Activated CD4-positive, alpha-beta T cell treated with anti-CD3 and anti-CD28 coated beads, Interleukin-2, amount 10 ng/mL, durations not matched to agents 7 days and 5 days (primary cell): ENCODE data around the gene AGBL1. TPM values are rescaled to one million over a fixed set of nuclear protein-coding genes. Genes with fewer than 3 reads are reported as not detected.

Experiments
- CTCF ChIA-PET: fragments of 350-600 bp; sonication (Branson Sonifier 250); formaldehyde crosslinking; loops from one replicate; lab custom pipeline; 2021; ENCODE audit warnings: antibody characterized with exemption; lab: Charles Lee
- POLR2A ChIA-PET: fragments of 350-600 bp; sonication (Branson Sonifier 250); formaldehyde crosslinking; loops from one replicate; lab custom pipeline; 2021; ENCODE audit warnings: antibody characterized with exemption; lab: Charles Lee
- DNase-seq: peaks from one replicate; pipeline ENCODE4 v3.0.0-alpha.2; 2020
- H3K27ac Mint-ChIP-seq: one replicate; pipeline ENCODE4 v1.8.0; 2021; ENCODE audit warnings: mild to moderate bottlenecking, moderate library complexity, mixed read lengths
- H3K27me3 Mint-ChIP-seq: one replicate; pipeline ENCODE4 v1.8.0; 2021; ENCODE audit warnings: mixed read lengths
- H3K36me3 Mint-ChIP-seq: one replicate; pipeline ENCODE4 v1.8.0; 2021; ENCODE audit warnings: low read depth, mixed read lengths
- H3K4me1 Mint-ChIP-seq: one replicate; pipeline ENCODE4 v1.8.0; 2021; ENCODE audit warnings: mixed read lengths
- H3K4me3 Mint-ChIP-seq: one replicate; pipeline ENCODE4 v1.8.0; 2021; ENCODE audit warnings: mild to moderate bottlenecking, moderate library complexity, mixed read lengths
- H3K9me3 Mint-ChIP-seq: one replicate; pipeline ENCODE4 v1.8.0; 2021; ENCODE audit warnings: mixed read lengths
- total RNA-seq, 2 experiments: library from RNA; stranded (reverse); gene quantifications; one replicate each; pipeline ENCODE4 v1.2.3, GENCODE V29; 2021

The AGBL1 gene
- total RNA-seq, 2 experiments from 2014 or later = not detected

DNA sequence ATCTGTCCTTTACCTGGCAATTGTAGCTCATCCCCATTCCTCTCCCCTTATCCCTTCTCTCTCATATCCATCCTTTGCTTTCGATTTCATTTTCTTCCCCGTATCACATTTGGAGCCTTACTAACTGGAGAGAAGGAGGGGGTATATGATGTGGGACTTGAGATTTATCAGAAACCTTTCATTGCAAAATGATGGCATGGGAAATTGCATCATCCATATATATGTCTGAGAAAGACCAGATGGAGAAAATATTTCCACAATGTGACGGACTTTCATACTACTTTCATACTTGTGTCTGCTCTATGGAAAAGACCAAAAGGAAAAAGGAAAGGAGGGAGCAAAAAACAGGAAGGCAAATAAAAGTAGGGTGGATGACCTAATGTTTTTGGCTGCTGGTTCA lies 675.2 kb downstream of the AGBL1 start:
- Mint-ChIP-seq H3K9me3 (no peaks in the 10 kb centered on the region), H3K4me3 (no peak overlapping the region)
- CTCF ChIA-PET = interaction anchor here (1.1 kb wide), 1 partner anchor 11 kb away, joined by 4 read pairs; no protein-coding TSS in a partner anchor

GRCh38 chr15:86756688-86757087 lies 677.0 kb downstream of the AGBL1 start:
- ChIA-PET CTCF (interaction anchor here (0.6 to 0.9 kb wide), 4 partner anchors 30 to 800 kb away, joined by 3 read pairs; no protein-coding TSS in a partner anchor), POLR2A (no interaction called here)
- Mint-ChIP-seq H3K36me3 (no peaks in the 10 kb centered on the region), H3K4me1 (no peaks in the 10 kb centered on the region), H3K27ac (no peak overlapping the region), H3K27me3 (peaks cover 3% of the 10 kb centered on the region), H3K4me3 (no peak overlapping the region), H3K9me3 (no peaks in the 10 kb centered on the region)
- DNase-seq = no peak

More for the DNA sequence above, 675.2 kb downstream of the AGBL1 start:
- Mint-ChIP-seq H3K36me3 (no peaks in the 10 kb centered on the region), H3K27me3 (peaks cover 3% of the 10 kb centered on the region), H3K4me1 (no peaks in the 10 kb centered on the region), H3K27ac (no peak overlapping the region)
- POLR2A ChIA-PET = no interaction called here
- DNase-seq = no peak

GRCh38 chr15:86759800-86760523 lies 680.3 kb downstream of the AGBL1 start:
- no peaks in the 10 kb centered on the region for H3K9me3 Mint-ChIP-seq
- H3K4me1 Mint-ChIP-seq = no peaks in the 10 kb centered on the region
- ChIA-PET POLR2A (no interaction called here), CTCF (no interaction called here)
- DNase-seq = no peak
- H3K4me3 Mint-ChIP-seq = no peak overlapping the region
- no peaks in the 10 kb centered on the region for H3K36me3 Mint-ChIP-seq
- H3K27ac Mint-ChIP-seq = no peak overlapping the region
- peaks cover 6% of the 10 kb centered on the region for H3K27me3 Mint-ChIP-seq

GRCh38 chr15:86762874-86763273 lies 683.2 kb downstream of the AGBL1 start:
- H3K9me3 Mint-ChIP-seq = no peaks in the 10 kb centered on the region
- no peak overlapping the region for H3K27ac Mint-ChIP-seq
- no peaks in the 10 kb centered on the region for H3K36me3 Mint-ChIP-seq
- CTCF ChIA-PET = no interaction called here
- H3K4me3 Mint-ChIP-seq = no peak overlapping the region
- peaks cover 3% of the 10 kb centered on the region for H3K27me3 Mint-ChIP-seq
- POLR2A ChIA-PET = no interaction called here
- DNase-seq = no peak
- no peaks in the 10 kb centered on the region for H3K4me1 Mint-ChIP-seq

DNA sequence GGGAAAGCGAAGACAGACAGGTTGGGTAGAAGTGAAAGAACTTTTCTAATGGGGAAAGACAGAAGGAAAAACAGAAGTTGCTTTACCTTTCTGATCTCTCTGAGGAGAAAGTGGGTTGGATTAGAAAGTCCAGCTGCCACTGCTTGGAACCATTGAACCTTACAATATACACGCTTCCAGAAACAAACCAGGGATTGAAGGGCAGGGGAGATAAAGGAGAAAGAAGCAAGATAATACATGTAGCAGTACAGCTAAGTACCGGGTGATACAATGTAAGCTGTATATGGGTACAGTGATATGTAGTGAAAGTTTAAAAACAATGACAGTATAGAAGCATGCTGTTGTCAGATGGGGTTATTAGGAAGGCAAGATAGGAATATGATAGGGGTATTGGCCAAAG lies 684.4 kb downstream of the AGBL1 start:
- POLR2A ChIA-PET = no interaction called here
- Mint-ChIP-seq H3K9me3 (no peaks in the 10 kb centered on the region), H3K4me3 (no peak overlapping the region), H3K36me3 (no peaks in the 10 kb centered on the region), H3K4me1 (no peaks in the 10 kb centered on the region), H3K27ac (no peak overlapping the region), H3K27me3 (peaks cover 3% of the 10 kb centered on the region)
- CTCF ChIA-PET = no interaction called here
- no peak for DNase-seq

DNA sequence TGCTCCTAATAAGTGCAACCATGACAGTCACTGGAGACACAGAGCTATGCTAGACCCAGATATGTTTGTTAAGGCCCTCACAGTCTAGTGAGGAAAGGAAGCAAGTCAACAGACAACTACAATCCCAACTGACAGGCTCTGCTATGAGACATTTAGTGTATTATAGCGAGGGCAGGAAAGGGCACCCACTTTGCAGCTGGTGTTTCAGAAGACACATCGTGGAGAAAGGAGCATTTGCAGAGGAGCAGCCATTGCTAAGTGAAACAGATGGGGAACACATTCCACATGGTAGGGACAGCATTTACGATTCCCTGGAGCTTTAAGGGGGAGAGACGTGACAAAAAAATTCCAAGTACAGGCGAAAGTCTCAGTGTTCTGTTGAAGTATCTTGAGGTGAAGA lies 685.6 kb downstream of the AGBL1 start:
- Mint-ChIP-seq H3K9me3 (no peaks in the 10 kb centered on the region), H3K27ac (no peak overlapping the region), H3K36me3 (no peaks in the 10 kb centered on the region), H3K4me1 (no peaks in the 10 kb centered on the region), H3K4me3 (no peak overlapping the region), H3K27me3 (peaks cover 3% of the 10 kb centered on the region)
- CTCF ChIA-PET = no interaction called here
- DNase-seq = no peak
- POLR2A ChIA-PET = no interaction called here

DNA sequence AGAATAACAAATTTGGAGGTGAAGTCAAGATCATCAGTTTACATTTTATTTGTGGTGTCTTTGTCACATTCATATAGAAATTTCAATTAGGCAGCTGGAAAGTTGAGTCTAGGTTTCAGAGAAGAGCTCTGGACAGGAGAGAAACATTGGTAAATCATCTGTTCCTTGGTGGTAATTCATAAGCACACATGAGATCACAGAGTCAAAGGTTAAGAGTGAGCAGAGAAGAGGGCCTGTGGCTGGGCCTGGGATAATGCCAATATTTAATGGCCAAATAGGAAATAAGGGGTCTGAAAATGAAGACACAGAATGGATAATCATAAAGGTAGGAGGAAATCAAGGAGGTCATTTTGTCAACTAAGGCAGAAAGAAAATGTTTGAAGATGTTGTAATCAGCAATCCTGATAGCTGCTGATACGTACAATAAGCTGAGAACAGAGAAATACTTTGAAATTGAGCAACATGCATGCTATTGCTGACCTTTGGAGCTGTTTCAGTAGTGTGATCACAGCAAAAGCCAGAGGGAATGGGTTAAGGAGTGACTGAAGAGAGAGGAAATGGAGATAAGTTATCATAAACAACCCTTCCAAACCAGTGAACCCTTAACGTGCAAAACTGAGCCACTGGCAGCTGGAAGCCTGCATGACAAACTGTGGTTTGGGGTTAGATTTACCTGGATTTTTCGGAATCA lies 692.8 kb downstream of the AGBL1 start:
- Mint-ChIP-seq H3K9me3 (no peaks in the 10 kb centered on the region), H3K27me3 (no peaks in the 10 kb centered on the region), H3K4me1 (no peaks in the 10 kb centered on the region), H3K27ac (no peak overlapping the region), H3K36me3 (no peaks in the 10 kb centered on the region), H3K4me3 (no peak overlapping the region)
- no peak for DNase-seq
- POLR2A ChIA-PET = no interaction called here
- CTCF ChIA-PET = no interaction called here

GRCh38 chr15:86773736-86774135 lies 694.1 kb downstream of the AGBL1 start:
- Mint-ChIP-seq H3K27ac (no peak overlapping the region), H3K4me1 (no peaks in the 10 kb centered on the region), H3K9me3 (no peaks in the 10 kb centered on the region), H3K4me3 (no peak overlapping the region), H3K27me3 (no peaks in the 10 kb centered on the region), H3K36me3 (no peaks in the 10 kb centered on the region)
- POLR2A ChIA-PET = no interaction called here
- DNase-seq = no peak
- CTCF ChIA-PET = no interaction called here

GRCh38 chr15:86776145-86776544 lies 696.5 kb downstream of the AGBL1 start:
- no peak overlapping the region for H3K4me3 Mint-ChIP-seq
- H3K4me1 Mint-ChIP-seq = no peaks in the 10 kb centered on the region
- no peak for DNase-seq
- H3K27me3 Mint-ChIP-seq = no peaks in the 10 kb centered on the region
- H3K27ac Mint-ChIP-seq = no peak overlapping the region
- no peaks in the 10 kb centered on the region for H3K9me3 Mint-ChIP-seq
- CTCF ChIA-PET = no interaction called here
- no peaks in the 10 kb centered on the region for H3K36me3 Mint-ChIP-seq
- POLR2A ChIA-PET = no interaction called here

GRCh38 chr15:86796521-86796920 lies 716.9 kb downstream of the AGBL1 start:
- H3K27ac Mint-ChIP-seq = no peak overlapping the region
- no peaks in the 10 kb centered on the region for H3K4me1 Mint-ChIP-seq
- POLR2A ChIA-PET = no interaction called here
- no peaks in the 10 kb centered on the region for H3K9me3 Mint-ChIP-seq
- CTCF ChIA-PET = no interaction called here
- H3K4me3 Mint-ChIP-seq = no peak overlapping the region
- no peaks in the 10 kb centered on the region for H3K36me3 Mint-ChIP-seq
- DNase-seq = no peak
- H3K27me3 Mint-ChIP-seq = no peaks in the 10 kb centered on the region

DNA sequence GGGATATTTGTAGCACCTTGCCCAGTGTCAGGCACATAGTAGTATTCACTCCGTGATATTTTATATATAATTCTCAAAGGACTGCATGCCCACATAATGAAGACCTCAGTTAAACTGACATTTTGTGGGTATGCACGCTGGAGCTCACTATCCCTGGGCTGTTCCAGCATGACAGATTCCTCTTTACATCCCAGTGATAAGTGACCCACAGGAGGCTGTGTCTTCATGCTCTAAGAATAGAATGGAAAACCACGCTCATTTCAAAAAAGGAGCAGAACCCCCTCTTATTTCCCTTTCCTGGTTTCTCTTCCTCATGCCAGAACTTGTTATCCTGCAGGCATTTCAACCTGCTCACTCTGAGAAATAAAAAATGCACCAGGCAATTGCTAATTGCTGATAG lies 717.5 kb downstream of the AGBL1 start:
- DNase-seq = no peak
- Mint-ChIP-seq H3K27ac (no peak overlapping the region), H3K9me3 (no peaks in the 10 kb centered on the region), H3K4me3 (no peak overlapping the region), H3K4me1 (no peaks in the 10 kb centered on the region), H3K27me3 (no peaks in the 10 kb centered on the region), H3K36me3 (no peaks in the 10 kb centered on the region)
- POLR2A ChIA-PET = no interaction called here
- CTCF ChIA-PET = no interaction called here

DNA sequence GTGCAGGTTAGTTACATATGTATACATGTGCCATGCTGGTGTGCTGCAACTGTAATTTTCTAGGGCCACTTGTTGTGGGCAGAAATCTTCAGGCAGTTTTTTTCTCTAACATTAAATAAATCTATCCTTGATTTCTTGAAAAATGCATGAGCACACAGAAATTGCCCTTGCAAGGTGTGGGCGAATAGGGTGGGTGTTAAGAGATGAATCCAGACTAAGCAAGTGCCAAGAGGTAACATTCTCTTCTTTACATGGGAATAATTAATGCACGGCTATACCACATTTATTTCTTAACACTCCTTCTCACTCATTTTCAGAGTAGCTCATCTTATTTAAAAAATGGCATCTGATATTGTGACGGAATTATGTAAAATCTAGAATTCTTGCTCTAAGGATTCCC lies 719.6 kb downstream of the AGBL1 start:
- Mint-ChIP-seq H3K27me3 (no peaks in the 10 kb centered on the region), H3K4me1 (no peaks in the 10 kb centered on the region), H3K27ac (no peak overlapping the region), H3K36me3 (no peaks in the 10 kb centered on the region), H3K4me3 (no peak overlapping the region), H3K9me3 (no peaks in the 10 kb centered on the region)
- POLR2A ChIA-PET = no interaction called here
- CTCF ChIA-PET = no interaction called here
- DNase-seq = no peak

DNA sequence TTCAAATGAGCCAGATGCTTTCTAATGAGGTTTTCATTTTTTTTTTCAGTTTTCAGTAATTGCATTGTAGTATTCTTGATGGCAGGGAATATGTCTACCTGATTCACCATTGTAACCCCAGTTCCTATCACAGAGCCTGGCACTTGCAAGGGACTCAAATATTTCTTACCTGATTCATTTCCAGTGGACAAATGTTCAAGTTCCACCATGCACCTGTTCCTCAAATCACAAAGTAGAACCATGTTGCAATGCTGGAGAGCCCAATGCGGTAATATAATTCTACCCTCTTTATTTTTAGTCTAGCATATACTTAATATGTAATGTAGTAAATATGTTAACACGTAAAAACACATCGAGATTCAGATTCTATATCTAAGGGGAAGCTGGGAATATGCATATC lies 722.6 kb downstream of the AGBL1 start:
- no peaks in the 10 kb centered on the region for H3K36me3 Mint-ChIP-seq
- no peak overlapping the region for H3K27ac Mint-ChIP-seq
- H3K9me3 Mint-ChIP-seq = no peaks in the 10 kb centered on the region
- H3K4me3 Mint-ChIP-seq = no peak overlapping the region
- CTCF ChIA-PET = no interaction called here
- no peak for DNase-seq
- POLR2A ChIA-PET = no interaction called here
- H3K27me3 Mint-ChIP-seq = no peaks in the 10 kb centered on the region
- no peaks in the 10 kb centered on the region for H3K4me1 Mint-ChIP-seq
